GM12891 (cell line): Measurements from ENCODE around the gene PRKCE.

Experiments
- DNase-seq: peaks from one replicate; pipeline ENCODE4 v3.0.0; 2011; ENCODE audit warnings: low spot score; ENCODE audit not compliant: insufficient read length
- FAIRE-seq: peaks from 2 replicates; lab custom pipeline; 2011; peaks lifted over from hg19 to GRCh38; lab: Jason Lieb, UNC
- PAX5 ChIP-seq: IDR thresholded peaks from 2 replicates; pipeline ENCODE4 v1.6.1; 2011; ENCODE audit warnings: low read length, moderate library complexity, mild to moderate bottlenecking; ENCODE audit not compliant: insufficient read depth, severe bottlenecking
- POLR2A ChIP-seq: IDR thresholded peaks from 2 replicates; pipeline ENCODE4 v1.6.1; 2011; ENCODE audit warnings: low read depth, low read length, control low read depth
- POLR2AphosphoS5 ChIP-seq: IDR thresholded peaks from 2 replicates; pipeline ENCODE4 v1.6.1; 2011; ENCODE audit warnings: low read depth, low read length, control low read depth
- POU2F2 ChIP-seq: IDR thresholded peaks from 2 replicates; pipeline ENCODE4 v1.6.1; 2011; ENCODE audit warnings: low read depth, mild to moderate bottlenecking, control low read depth, low read length, moderate library complexity
- SPI1 ChIP-seq: IDR thresholded peaks from 2 replicates; pipeline ENCODE4 v1.6.1; 2011; ENCODE audit warnings: low read depth, low read length, control low read depth
- TAF1 ChIP-seq: IDR thresholded peaks from 2 replicates; pipeline ENCODE4 v1.6.1; 2011; ENCODE audit warnings: low read depth, low read length, control low read depth

Gene PRKCE

DNA sequence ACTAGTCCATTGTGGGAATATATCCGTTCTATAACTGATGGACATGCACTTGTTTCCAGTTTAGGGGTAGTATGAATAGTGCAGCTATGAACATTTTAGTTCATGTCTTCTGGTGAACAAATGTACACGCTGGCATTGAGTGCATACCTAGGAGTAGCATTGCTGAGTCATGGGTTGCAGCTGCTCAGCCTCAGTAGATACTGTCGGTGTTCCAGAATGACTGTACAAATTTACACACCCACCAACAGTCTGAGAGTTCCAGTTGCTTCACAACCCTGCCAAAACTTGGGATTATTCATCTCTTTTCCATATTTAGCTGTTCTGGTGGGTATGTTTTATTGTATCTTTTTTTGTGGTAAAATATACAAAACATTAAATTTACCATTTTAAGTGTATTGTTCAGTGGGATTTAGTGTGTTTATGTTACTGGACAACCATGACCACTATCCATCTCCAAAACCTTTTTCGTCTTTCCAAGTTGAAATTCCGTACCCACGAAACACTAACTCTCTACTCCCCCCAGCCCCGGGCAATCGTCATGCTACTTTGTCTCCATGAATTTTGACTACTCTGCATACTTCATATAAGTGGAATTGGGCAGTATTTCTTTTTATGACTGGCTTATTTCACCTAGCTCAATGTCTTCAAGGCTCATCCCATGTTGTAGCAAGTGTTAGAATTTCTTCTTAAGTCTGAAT lies 281.0 kb downstream of the PRKCE start:
- DNase-seq, result no peak
- no peak for TF ChIP-seq PAX5
- TF ChIP-seq POLR2AphosphoS5, result no peak
- no peak for TF ChIP-seq POLR2A
- no peak for TF ChIP-seq POU2F2
- TF ChIP-seq SPI1, result no peak
- FAIRE-seq, result no peak

DNA sequence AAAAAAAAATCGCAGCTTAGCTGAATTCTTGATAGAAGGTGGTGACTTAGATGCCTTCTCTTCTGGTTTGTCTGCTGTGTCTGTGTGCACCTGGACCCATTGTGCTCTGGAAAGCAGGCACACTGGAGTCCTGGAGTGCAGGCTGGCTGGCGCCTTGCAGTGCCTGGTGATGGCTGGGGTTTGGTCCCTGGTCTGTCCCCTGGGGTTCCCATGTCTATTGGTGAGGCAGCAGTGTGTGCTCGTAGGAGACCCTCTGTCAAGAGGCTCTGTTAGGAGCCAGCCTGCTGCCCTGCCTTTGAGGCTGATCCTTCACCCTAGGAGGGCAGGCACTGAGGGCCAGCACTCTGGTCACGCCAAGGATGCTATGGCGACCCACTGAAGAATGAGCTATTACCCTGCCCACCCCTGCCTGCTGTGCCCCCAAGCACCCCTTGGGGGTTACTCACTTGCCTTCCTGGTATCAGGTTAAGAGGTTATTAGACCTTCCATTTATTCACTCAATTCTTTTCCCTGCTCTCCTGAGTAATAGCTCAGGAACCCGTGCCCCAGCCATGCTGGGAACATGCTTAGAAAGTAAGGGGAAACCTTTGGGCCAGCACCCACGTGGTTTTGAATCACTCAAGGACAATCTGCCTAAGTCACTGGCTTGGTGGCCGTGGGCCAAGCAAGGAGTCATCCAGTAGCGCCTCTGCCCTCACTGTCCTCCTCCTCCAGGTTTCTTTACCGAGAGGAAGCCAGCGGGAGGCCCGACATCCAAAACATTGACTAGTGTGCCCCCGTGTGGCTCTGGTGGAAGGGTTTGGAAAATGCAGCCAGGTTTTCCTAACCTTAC lies 284.5 kb downstream of the PRKCE start:
- FAIRE-seq, result peak; percentile 41
- DNase-seq, result peak; percentile 34
- TF ChIP-seq POLR2AphosphoS5, result no peak
- no peak for TF ChIP-seq POLR2A
- no peak for TF ChIP-seq SPI1
- no peak for TF ChIP-seq POU2F2
- no peak for TF ChIP-seq PAX5

DNA sequence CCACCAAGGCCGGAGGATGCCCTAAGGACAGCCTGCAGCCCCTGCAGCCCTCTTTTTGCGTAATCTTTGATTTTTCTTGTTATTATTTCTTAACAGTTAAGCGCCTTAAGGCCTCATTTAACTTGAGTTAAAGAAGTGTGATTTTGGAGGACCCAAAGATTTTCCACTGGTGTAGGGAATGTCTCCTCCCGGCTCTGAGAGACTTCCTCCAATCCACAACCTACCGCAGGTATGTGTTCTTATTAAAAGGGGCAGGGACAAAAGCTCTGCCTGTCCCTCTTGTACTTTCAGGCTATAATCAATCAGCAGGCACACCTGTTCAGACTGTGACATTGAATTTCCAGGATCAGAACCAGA lies 285.1 kb downstream of the PRKCE start:
- DNase-seq (no peak), FAIRE-seq (no peak)
- no peak for TF ChIP-seq TAF1
- TF ChIP-seq PAX5, result no peak
- no peak for TF ChIP-seq POU2F2

DNA sequence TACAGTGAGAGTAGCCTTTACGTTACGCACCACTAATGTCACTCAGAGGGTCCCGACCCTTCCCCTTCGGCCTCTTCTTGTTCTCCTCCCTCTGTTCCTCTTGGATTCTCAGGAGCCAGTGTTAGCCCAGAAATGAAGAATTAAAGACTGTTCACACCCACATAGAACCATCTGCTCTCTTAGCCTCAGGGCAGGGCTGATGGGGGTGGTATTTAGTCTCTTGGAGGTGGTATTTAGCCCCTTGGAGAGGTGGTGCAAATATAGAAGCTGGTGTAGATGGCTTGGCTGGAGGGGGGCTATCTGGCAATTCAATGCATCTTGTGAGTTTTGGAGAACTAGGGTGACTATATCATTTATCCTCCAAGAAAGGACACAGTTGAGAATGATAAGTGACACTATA lies 286.5 kb downstream of the PRKCE start:
- TF ChIP-seq PAX5, result no peak
- FAIRE-seq (no peak), DNase-seq (no peak)

DNA sequence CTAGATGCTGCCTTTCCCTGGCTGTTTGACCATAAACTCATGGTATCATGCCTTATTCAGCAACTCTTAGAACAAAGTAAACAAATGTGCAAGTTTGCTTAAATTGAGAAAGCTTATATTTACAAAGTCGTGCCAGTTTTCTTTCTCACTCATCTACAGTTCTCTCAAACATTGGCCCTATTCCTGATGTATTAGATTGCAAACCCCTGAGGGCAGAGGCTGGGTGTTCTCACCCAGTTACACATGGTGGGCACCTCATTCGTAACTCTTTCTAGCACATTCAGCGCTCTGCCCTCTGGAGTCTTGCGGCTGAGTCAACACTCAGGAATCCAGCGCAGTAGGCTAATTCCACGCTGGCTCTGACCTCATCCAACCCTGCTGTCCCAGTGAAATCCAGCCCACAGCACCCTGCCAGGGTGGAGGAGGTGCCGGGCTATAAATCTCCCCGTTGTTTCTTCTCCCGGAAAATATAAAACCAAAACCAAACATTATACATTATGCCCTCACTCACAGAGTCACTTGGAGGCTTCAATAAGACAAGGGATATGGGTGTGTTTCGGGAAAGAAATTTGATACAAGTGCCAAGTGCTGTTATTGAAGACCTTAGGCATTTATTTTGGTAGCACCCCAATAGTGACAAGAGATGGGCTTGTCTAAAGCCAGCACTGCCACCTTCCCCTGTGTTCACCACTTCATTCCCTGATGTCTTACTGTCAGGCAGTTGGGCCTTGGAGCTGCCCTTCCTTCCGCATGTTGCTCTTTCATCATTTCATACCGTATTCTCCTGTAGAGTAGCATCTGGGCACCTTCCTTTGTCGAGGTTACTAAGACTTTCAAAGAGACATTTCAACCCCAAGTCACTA lies 287.4 kb downstream of the PRKCE start:
- TF ChIP-seq TAF1 (no peak), POLR2A (no peak), POU2F2 (no peak), PAX5 (no peak), SPI1 (no peak), POLR2AphosphoS5 (no peak)
- FAIRE-seq, result no peak
- no peak for DNase-seq

DNA sequence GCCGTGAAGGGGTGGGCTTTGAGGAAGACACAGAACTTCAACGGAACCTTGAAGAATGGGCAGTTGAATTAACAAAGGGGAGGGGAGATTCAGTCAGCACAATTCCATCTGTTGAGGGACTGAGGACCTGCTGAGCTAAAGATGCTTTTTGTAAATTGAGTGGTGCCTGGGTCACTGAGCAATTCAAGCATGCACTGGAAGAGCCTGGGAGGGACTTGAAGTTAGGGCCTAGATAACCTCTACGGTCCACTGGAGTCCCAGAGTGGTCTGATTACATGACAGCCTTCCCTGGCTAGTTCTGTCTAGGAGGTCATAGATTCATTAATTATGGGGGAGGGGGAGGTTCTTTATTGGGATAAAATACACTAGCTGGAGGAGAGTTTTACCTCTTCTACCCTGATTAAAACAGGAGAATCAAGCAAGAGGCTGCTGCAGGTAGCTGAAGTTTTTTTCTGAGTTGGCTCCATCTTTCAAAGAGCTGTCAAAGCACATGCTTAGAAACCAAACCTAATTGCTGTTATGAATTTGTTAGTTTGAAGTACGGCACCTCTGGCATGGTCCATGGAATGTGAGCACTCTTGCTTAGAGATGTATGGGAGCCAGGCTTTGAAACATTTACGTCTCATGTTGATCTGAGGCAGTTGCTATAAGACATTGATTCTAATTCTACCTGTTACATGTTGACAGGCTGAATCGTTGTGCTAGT lies 290.2 kb downstream of the PRKCE start:
- FAIRE-seq, result no peak
- no peak for TF ChIP-seq POU2F2
- no peak for TF ChIP-seq POLR2AphosphoS5
- TF ChIP-seq PAX5, result no peak
- no peak for TF ChIP-seq SPI1
- no peak for TF ChIP-seq TAF1
- TF ChIP-seq POLR2A, result no peak
- DNase-seq, result no peak

DNA sequence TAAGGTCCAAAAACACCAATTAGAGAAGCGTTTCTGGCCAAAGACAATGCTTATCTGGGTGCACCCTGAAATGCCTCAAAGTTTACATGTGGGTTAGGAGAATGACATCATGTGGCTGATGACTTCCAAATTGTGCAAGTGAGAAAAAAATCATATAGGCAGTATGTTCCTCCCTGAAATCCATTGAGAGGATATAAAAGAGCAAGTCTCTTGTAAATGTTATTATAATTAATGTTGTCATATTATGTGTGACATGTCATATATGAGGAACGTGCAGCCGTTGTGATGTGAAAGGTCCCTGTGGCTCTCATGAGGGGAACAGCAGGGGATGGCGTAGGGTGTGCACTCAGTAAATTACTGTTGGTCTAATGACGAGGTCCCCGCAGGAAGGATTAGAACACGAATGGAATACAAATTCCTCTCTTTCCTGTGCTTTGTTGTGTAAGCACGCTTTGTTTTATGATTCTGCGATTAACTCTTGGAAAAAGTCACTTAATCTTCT lies 290.8 kb downstream of the PRKCE start:
- DNase-seq (no peak), FAIRE-seq (no peak)
- no peak for TF ChIP-seq POU2F2
- TF ChIP-seq SPI1, result no peak
- no peak for TF ChIP-seq PAX5
- no peak for TF ChIP-seq POLR2AphosphoS5
- TF ChIP-seq TAF1, result no peak
- TF ChIP-seq POLR2A, result no peak

DNA sequence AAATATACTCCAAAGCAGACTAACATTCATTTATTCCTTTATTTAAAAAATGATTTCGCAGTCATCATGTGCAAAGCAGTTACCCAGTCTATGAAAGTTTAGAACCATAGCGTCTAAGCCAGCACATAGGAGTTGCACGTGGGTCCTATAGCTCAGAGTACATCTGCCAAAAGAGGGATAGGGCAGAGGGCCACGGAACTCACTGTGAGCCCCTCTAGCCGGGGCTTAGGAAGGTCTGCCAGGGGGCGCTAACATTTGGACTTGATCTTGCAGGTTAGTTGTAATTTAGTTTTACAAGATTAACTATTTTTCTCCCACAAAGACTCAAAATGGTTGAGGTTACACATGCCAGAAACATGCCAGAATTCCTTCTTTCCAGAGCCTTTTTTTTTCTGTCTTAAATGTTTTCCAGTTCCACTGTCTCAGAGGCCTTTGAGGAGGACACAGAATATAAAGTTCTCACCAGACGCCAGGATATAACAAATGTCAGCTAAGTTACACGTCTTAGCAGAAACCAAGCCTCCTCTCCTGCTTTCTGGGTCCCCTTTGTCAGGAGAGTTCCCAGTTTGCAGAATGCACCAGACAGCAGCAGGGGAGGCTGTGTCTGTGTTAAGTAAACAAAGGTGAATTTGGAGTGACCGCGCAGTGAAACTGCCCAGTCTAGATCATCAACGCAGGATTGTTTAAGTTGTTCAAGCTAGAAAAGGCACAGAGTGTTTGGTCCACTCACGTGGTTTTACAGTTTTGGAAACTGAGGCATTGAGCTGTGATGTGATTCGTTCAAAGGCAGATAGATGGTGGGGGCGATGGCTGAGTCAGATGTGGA lies 292.0 kb downstream of the PRKCE start:
- TF ChIP-seq TAF1 (no peak), POLR2AphosphoS5 (no peak), PAX5 (no peak), SPI1 (no peak), POLR2A (no peak), POU2F2 (no peak)
- no peak for FAIRE-seq
- no peak for DNase-seq
